NT2/D1 (cell line): ENCODE results near the gene OMP.

Experiments
- SUZ12 ChIP-seq: IDR thresholded peaks from 2 replicates; pipeline ENCODE4 v1.6.1; 2011; ENCODE audit not compliant: insufficient read length, insufficient read depth; ENCODE audit errors: extremely low read depth
- YY1 ChIP-seq: IDR thresholded peaks from 2 replicates; pipeline ENCODE4 v1.6.1; 2011; ENCODE audit not compliant: insufficient read length, insufficient read depth
- ZNF274 ChIP-seq: IDR thresholded peaks from 2 replicates; pipeline ENCODE4 v1.6.1; 2011; ENCODE audit warnings: mild to moderate bottlenecking, low read depth, low read length

- TF ChIP-seq YY1 (no peak), SUZ12 (no peak), ZNF274 (no peak)
Observed at GRCh38 chr11:77073328-77074001, 29.2 kb upstream of the OMP start.
